T-cell (primary cell): Measurements from ENCODE around the gene KCTD16. TPM values are rescaled to one million over a fixed set of nuclear protein-coding genes. Genes with fewer than 3 reads are reported as not detected.

Experiments
- ATAC-seq, 4 experiments: fragments of 200-7000 bp in 3 of 4; fragments of 150-1000 bp in 1 of 4; cut with Tn5 transposase; replicated peaks in 1 of 4; 1 replicate in 3 of 4; 2 replicates in 1 of 4; pipeline ENCODE4 v1.10.0; 2021; ENCODE audit warnings: moderate library complexity in 3 of 4, mild to moderate bottlenecking in 2 of 4, moderate number of reproducible peaks in 1 of 4
- CTCF ChIA-PET, 2 donors: fragments of 300-600 bp; sonication (Branson Sonifier 250); formaldehyde crosslinking; loops; one replicate each; lab custom pipeline; 2022; ENCODE audit warnings: antibody characterized with exemption in 2 of 2; lab: Charles Lee
- POLR2A ChIA-PET, 2 donors: fragments of 300-600 bp; sonication (Branson Sonifier 250); formaldehyde crosslinking; loops; one replicate each; lab custom pipeline; 2022; ENCODE audit warnings: antibody characterized with exemption in 2 of 2; lab: Charles Lee
- DNase-seq, 35 experiments: peaks; one replicate each; pipeline versions ENCODE4 v3.0.0 to v3.0.0-alpha.2; 2013 to 2023
- H3K27ac ChIP-seq: one replicate; pipeline ENCODE4 v1.5.1; 2013; ENCODE audit warnings: low read length
- H3K27me3 ChIP-seq, 2 experiments: replicated peaks in 1 of 2; 1 replicate in 1 of 2; 2 replicates in 1 of 2; pipeline versions ENCODE4 v1.6.1 to v1.7.0; 2013; ENCODE audit warnings: low read length in 1 of 2, mixed read lengths in 1 of 2; ENCODE audit not compliant: control insufficient read depth in 2 of 2, insufficient read depth in 2 of 2; ENCODE audit errors: extremely low read depth in 1 of 2
- H3K36me3 ChIP-seq, 2 donors: 1 replicate in 1 of 2; 2 replicates in 1 of 2; pipeline versions ENCODE4 v1.6.1 to v1.7.0; 2013; ENCODE audit warnings: low read length in 1 of 2; ENCODE audit not compliant: control insufficient read depth in 2 of 2, insufficient read depth in 1 of 2; ENCODE audit errors: extremely low read depth in 1 of 2
- H3K4me1 ChIP-seq, 2 experiments: 1 replicate in 1 of 2; 2 replicates in 1 of 2; pipeline versions ENCODE4 v1.6.1 to v1.7.0; 2013; ENCODE audit warnings: low read length in 2 of 2, mixed read lengths in 1 of 2; ENCODE audit not compliant: insufficient read depth in 2 of 2, control insufficient read depth in 1 of 2; ENCODE audit errors: extremely low read depth in 1 of 2
- H3K4me3 ChIP-seq, 2 donors: 1 replicate in 1 of 2; 2 replicates in 1 of 2; pipeline versions ENCODE4 v1.5.1 to v1.7.0; 2013; ENCODE audit warnings: mild to moderate bottlenecking in 2 of 2, low read length in 1 of 2, moderate library complexity in 1 of 2; ENCODE audit not compliant: control insufficient read depth in 1 of 2; ENCODE audit errors: extremely low read depth in 1 of 2
- H3K9me3 ChIP-seq: 2 replicates; pipeline ENCODE4 v1.7.0; 2013
- H3K27ac Mint-ChIP-seq, 2 donors: one replicate each; pipeline ENCODE4 v1.8.0; 2020 to 2021; ENCODE audit warnings: mild to moderate bottlenecking in 2 of 2, mixed read lengths in 2 of 2
- H3K27me3 Mint-ChIP-seq, 2 donors: one replicate each; pipeline ENCODE4 v1.8.0; 2021 to 2022; ENCODE audit warnings: mixed read lengths in 2 of 2
- H3K36me3 Mint-ChIP-seq: one replicate; pipeline ENCODE4 v1.8.0; 2021; ENCODE audit warnings: mixed read lengths
- H3K4me1 Mint-ChIP-seq, 3 donors: one replicate each; pipeline ENCODE4 v1.8.0; 2020 to 2022; ENCODE audit warnings: mixed read lengths in 3 of 3, mild to moderate bottlenecking in 1 of 3
- H3K4me3 Mint-ChIP-seq, 3 donors: one replicate each; pipeline ENCODE4 v1.8.0; 2020 to 2022; ENCODE audit warnings: mild to moderate bottlenecking in 3 of 3, mixed read lengths in 3 of 3, moderate library complexity in 3 of 3
- H3K9me3 Mint-ChIP-seq, 3 donors: one replicate each; pipeline ENCODE4 v1.8.0; 2020 to 2022; ENCODE audit warnings: mixed read lengths in 3 of 3
- WGBS: methylation state at CpG from one replicate; pipeline ENCODE4 v1.1.5; 2013; ENCODE audit warnings: missing lambda C conversion rate; ENCODE audit not compliant: insufficient coverage; 5-methylcytosine and 5-hydroxymethylcytosine counted together
- total RNA-seq, 35 experiments: library from RNA in 6 of 35; stranded (reverse) in 6 of 35; fragments of 120-200 nt in 1 of 35; gene quantifications; one replicate each; pipeline versions ENCODE4 v1.2.1 to v1.2.4 and lab custom pipeline; 2013 to 2026

The KCTD16 gene
- total RNA-seq, 5 donors from 2014 or later (not counting 1 experiment from before 2014, with no cell fraction given) = 0.03 to 0.20 (median 0.10) TPM; not detected in 1

DNA sequence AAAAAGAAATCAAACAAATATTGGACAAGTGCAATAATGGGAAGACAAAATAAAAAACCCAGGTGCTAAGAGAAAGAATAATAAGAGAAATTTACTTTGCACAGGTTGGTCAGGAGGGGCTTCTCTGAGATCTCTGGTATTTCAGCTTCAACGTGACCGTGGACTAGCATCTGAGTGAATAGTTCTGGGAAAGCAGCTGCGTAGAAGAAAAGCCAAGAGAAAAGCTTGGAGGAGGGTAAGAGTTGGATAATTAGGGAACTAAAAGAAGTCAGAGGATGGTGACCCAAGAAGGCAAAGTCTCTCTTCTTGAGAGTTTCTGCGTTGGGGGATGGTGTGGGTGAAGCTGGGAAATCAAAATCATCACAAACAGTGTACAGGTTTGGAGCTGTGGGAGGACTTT, 41.8 kb upstream of the KCTD16 start:
- ATAC-seq = no peak
- no peaks in the 10 kb centered on the region for H3K9me3 Mint-ChIP-seq
- no peaks in the 10 kb centered on the region for H3K36me3 ChIP-seq
- H3K4me1 ChIP-seq = no peaks in the 10 kb centered on the region
- no peak overlapping the region for H3K4me3 ChIP-seq
- peaks cover 3 to 5% of the 10 kb centered on the region in 2 donors for H3K27me3 Mint-ChIP-seq
- no peak for DNase-seq
- 81% methylated on average over 3 of the region's 4 CpGs for WGBS
- H3K27ac Mint-ChIP-seq = no peak overlapping the region
- H3K36me3 Mint-ChIP-seq = no peaks in the 10 kb centered on the region
- no peak overlapping the region for H3K4me3 Mint-ChIP-seq
- POLR2A ChIA-PET = no interaction called here
- CTCF ChIA-PET = interaction anchor here in 1 of 2 donors (0.6 kb wide), 1 partner anchor 299 kb away, joined by 3 read pairs; no protein-coding TSS in a partner anchor
- H3K9me3 ChIP-seq = no peaks in the 10 kb centered on the region
- H3K4me1 Mint-ChIP-seq = no peaks in the 10 kb centered on the region
- peaks cover 0 to 4% of the 10 kb centered on the region in 2 experiments for H3K27me3 ChIP-seq
- H3K27ac ChIP-seq = no peak overlapping the region

- CTCF ChIA-PET = interaction anchor here in 1 of 2 donors (1.0 kb wide), 1 partner anchor 12 kb away, joined by 3 read pairs; no protein-coding TSS in a partner anchor
- H3K27me3 Mint-ChIP-seq = peaks cover 0 to 2% of the 10 kb centered on the region in 2 donors
- no peaks in the 10 kb centered on the region for H3K9me3 Mint-ChIP-seq
- H3K4me1 Mint-ChIP-seq = no peaks in the 10 kb centered on the region
- Histone ChIP-seq H3K9me3 (no peaks in the 10 kb centered on the region), H3K27ac (no peak overlapping the region), H3K4me3 (no peak overlapping the region), H3K36me3 (no peaks in the 10 kb centered on the region), H3K4me1 (no peaks in the 10 kb centered on the region), H3K27me3 (peaks cover 0 to 4% of the 10 kb centered on the region in 2 experiments)
- ATAC-seq = no peak
- WGBS = 100% methylated on average over 1 of the region's 4 CpGs
- POLR2A ChIA-PET = interaction anchor here in 1 of 2 donors (0.6 kb wide), 1 partner anchor 1183 kb away, joined by 3 read pairs; no protein-coding TSS in a partner anchor
- H3K4me3 Mint-ChIP-seq = no peak overlapping the region
- DNase-seq = no peak
- H3K27ac Mint-ChIP-seq = no peak overlapping the region
- no peaks in the 10 kb centered on the region for H3K36me3 Mint-ChIP-seq
Measured at GRCh38 chr5:144130306-144130705, 40.4 kb upstream of the KCTD16 start.

DNA sequence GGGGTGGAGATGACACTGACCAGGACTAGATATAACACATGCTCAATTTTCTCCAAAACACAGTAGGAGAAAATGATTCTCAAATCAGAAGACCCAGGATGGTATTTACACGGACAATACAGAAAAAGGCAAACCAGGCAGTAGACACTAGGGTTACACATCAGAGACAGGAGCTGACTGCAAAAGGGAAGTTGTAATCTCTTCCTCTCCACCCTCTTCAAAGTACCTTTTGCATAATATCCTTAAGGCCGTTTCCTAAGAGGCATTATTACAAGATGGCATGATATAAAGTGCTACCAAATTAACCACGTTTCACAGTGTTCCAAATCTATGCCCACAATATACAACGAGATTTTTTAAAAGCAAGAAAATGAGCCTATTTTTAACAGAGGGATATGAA, 39.4 kb upstream of the KCTD16 start:
- no CpG with 5 or more reads among the region's 4 CpGs for WGBS
- H3K27me3 Mint-ChIP-seq = peaks cover 0 to 2% of the 10 kb centered on the region in 2 donors
- H3K36me3 Mint-ChIP-seq = no peaks in the 10 kb centered on the region
- Histone ChIP-seq H3K4me3 (no peak overlapping the region), H3K9me3 (no peaks in the 10 kb centered on the region), H3K27ac (no peak overlapping the region), H3K27me3 (no peaks in the 10 kb centered on the region), H3K36me3 (no peaks in the 10 kb centered on the region), H3K4me1 (no peaks in the 10 kb centered on the region)
- peaks cover 0 to 6% (median 0%) of the 10 kb centered on the region in 3 donors for H3K4me1 Mint-ChIP-seq
- H3K9me3 Mint-ChIP-seq = no peaks in the 10 kb centered on the region
- H3K4me3 Mint-ChIP-seq = no peak overlapping the region
- no peak for ATAC-seq
- no peak overlapping the region for H3K27ac Mint-ChIP-seq
- DNase-seq = no peak
- POLR2A ChIA-PET = no interaction called here
- CTCF ChIA-PET = interaction anchor here in 1 of 2 donors (1.0 kb wide), 1 partner anchor 11 kb away, joined by 3 read pairs; no protein-coding TSS in a partner anchor

DNA sequence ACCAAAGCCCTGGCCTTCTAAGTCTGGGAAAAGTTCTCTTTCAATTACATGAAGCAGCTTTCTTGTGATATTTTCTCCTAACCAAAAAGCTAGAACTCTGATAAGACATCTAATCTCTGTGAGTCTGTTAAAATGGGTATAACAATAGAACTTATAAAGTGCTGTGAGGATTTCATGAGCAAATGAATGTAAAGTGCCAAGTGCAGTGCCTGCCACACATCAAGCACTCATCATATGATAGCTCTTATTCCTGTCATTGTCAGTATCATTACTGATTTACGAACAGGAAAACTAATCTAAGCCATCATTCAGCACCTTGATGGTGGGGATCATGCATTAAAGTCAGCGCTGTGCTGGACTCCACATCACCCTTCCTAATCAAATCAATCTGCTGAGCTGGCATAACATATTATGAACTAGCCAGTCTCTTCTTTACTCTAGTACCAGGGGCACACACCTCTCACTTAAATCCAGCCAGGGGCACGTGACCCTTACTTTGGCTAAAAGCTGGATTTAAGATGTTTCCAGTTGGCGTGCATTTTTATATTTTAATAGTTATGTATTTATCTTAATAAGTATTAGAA, 37.5 kb upstream of the KCTD16 start:
- POLR2A ChIA-PET = interaction anchor here in 1 of 2 donors (0.8 kb wide), 1 partner anchor 14 kb away, joined by 3 read pairs; no protein-coding TSS in a partner anchor
- no peaks in the 10 kb centered on the region for H3K9me3 Mint-ChIP-seq
- no peaks in the 10 kb centered on the region for H3K36me3 Mint-ChIP-seq
- H3K27ac ChIP-seq = no peak overlapping the region
- H3K4me1 Mint-ChIP-seq = peaks cover 0 to 6% (median 0%) of the 10 kb centered on the region in 3 donors
- H3K36me3 ChIP-seq = no peaks in the 10 kb centered on the region
- no peak overlapping the region for H3K4me3 ChIP-seq
- H3K27ac Mint-ChIP-seq = no peak overlapping the region
- CTCF ChIA-PET = no interaction called here
- DNase-seq (no peak), ATAC-seq (no peak)
- H3K27me3 Mint-ChIP-seq = peaks cover 0 to 2% of the 10 kb centered on the region in 2 donors
- H3K4me1 ChIP-seq = no peaks in the 10 kb centered on the region
- no peaks in the 10 kb centered on the region for H3K9me3 ChIP-seq
- no CpG with 5 or more reads among the region's 4 CpGs for WGBS
- H3K4me3 Mint-ChIP-seq = no peak overlapping the region
- H3K27me3 ChIP-seq = no peaks in the 10 kb centered on the region

- Mint-ChIP-seq H3K36me3 (no peaks in the 10 kb centered on the region), H3K27ac (no peak overlapping the region), H3K4me3 (no peak overlapping the region), H3K27me3 (no peaks in the 10 kb centered on the region), H3K9me3 (no peaks in the 10 kb centered on the region), H3K4me1 (peaks cover 0 to 6% (median 0%) of the 10 kb centered on the region in 3 donors)
- CTCF ChIA-PET = no interaction called here
- ATAC-seq (no peak), DNase-seq (no peak)
- no peaks in the 10 kb centered on the region for H3K36me3 ChIP-seq
- no peak overlapping the region for H3K4me3 ChIP-seq
- WGBS = 75% methylated on average over 2 of the region's 2 CpGs
- H3K9me3 ChIP-seq = no peaks in the 10 kb centered on the region
- H3K4me1 ChIP-seq = no peaks in the 10 kb centered on the region
- H3K27ac ChIP-seq = no peak overlapping the region
- no peaks in the 10 kb centered on the region for H3K27me3 ChIP-seq
- POLR2A ChIA-PET = no interaction called here
Measured at GRCh38 chr5:144134194-144134826, 36.4 kb upstream of the KCTD16 start.

DNA sequence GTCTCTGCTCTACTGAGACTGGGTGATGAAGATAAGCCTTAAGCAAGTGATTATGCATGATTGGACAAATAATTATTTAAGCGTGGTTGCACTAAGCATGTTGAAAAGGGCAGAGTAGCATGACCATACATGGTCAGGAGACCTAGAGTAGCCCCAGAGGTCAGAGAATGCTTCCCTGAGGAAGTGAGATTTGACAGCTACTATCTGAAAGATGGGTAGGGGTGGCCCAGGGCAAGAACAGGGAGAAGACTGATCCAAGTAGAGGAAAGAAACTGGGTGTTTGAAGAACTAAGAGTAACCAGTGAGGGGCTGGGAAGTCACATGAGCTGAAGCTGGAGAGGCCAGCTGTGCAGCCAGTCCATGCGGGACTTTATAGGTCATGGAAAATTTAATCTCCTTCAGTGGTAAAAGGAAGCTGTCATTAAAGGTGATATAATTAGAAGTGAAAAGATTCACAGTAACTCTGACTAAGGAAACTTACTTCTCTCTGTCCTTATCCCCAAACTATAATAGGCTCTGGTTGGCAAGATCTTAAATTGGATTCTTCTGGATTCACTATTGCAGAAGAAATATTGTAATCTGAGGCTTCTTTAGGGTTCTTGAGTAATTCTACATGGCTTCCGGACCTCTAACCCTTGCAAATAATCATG, 35.4 kb upstream of the KCTD16 start:
- Histone ChIP-seq H3K36me3 (no peaks in the 10 kb centered on the region), H3K9me3 (no peaks in the 10 kb centered on the region), H3K27me3 (no peaks in the 10 kb centered on the region), H3K4me3 (no peak overlapping the region), H3K27ac (no peak overlapping the region), H3K4me1 (no peaks in the 10 kb centered on the region)
- Mint-ChIP-seq H3K4me3 (no peak overlapping the region), H3K36me3 (no peaks in the 10 kb centered on the region), H3K4me1 (peaks cover 0 to 6% (median 0%) of the 10 kb centered on the region in 3 donors), H3K27me3 (no peaks in the 10 kb centered on the region), H3K27ac (no peak overlapping the region), H3K9me3 (no peaks in the 10 kb centered on the region)
- ChIA-PET POLR2A (interaction anchor here in 1 of 2 donors (0.6 kb wide), 1 partner anchor 20 kb away, joined by 3 read pairs; no protein-coding TSS in a partner anchor), CTCF (interaction anchor here in 1 of 2 donors (0.7 to 1.0 kb wide), 2 partner anchors 11 to 12 kb away, joined by 3 read pairs; no protein-coding TSS in a partner anchor)
- 86% methylated on average over 1 of the region's 3 CpGs for WGBS
- DNase-seq (no peak), ATAC-seq (no peak)
